Tibial nerve (tissue), 4 donors: Measurements from ENCODE around the gene CLSTN1. TPM values are rescaled to one million over a fixed set of nuclear protein-coding genes. Genes with fewer than 3 reads are reported as not detected.
A peak's percentile ranks its signal among the peaks of the same experiment; 100 is the strongest.

ENCODE experiments used
- DNase-seq, 2 donors: peaks; one replicate each; pipeline ENCODE4 v3.0.0-alpha.2; 2019; ENCODE audit warnings: low spot score in 2 of 2
- H3K27ac ChIP-seq, 4 donors: fragments of 200-600 bp; sonication (generic) in 3 of 4; one replicate each; pipeline ENCODE4 v1.5.1; 2017 to 2019; ENCODE audit warnings: mild to moderate bottlenecking in 1 of 4
- H3K27me3 ChIP-seq, 2 donors: fragments of 200-600 bp; sonication (generic) in 1 of 2; one replicate each; pipeline versions ENCODE4 v1.5.1 to v1.6.0; 2017 to 2019
- H3K36me3 ChIP-seq, 3 donors: fragments of 200-600 bp; sonication (generic); one replicate each; pipeline ENCODE4 v1.5.1; 2018 to 2019
- H3K4me1 ChIP-seq, 4 donors: fragments of 200-600 bp; sonication (generic) in 3 of 4; one replicate each; pipeline ENCODE4 v1.5.1; 2017 to 2019
- H3K4me3 ChIP-seq, 4 donors: fragments of 200-600 bp; sonication (generic) in 3 of 4; one replicate each; pipeline ENCODE4 v1.5.1; 2017 to 2019; ENCODE audit warnings: mild to moderate bottlenecking in 1 of 4, moderate library complexity in 1 of 4
- H3K9me3 ChIP-seq, 4 donors: fragments of 200-600 bp; sonication (generic) in 3 of 4; one replicate each; pipeline ENCODE4 v1.5.1; 2017 to 2019
- EP300 ChIP-seq, 2 donors: sonication (generic); formaldehyde crosslinking; IDR thresholded peaks; one replicate each; pipeline ENCODE4 v1.6.1; 2017; ENCODE audit warnings: antibody characterized with exemption in 2 of 2, mild to moderate bottlenecking in 1 of 2
- POLR2A ChIP-seq, 2 donors: fragments of 450-650 bp; IDR thresholded peaks; one replicate each; pipeline ENCODE4 v1.6.1; 2017; ENCODE audit warnings: antibody characterized with exemption in 2 of 2, mild to moderate bottlenecking in 2 of 2, moderate library complexity in 2 of 2
- WGBS, 2 donors: methylation state at CpG; one replicate each; pipeline ENCODE4 v1.1.5; 2018; 5-methylcytosine and 5-hydroxymethylcytosine counted together
- total RNA-seq, 4 donors: library from RNA; depleted of rRNA; stranded (reverse); fragments of >200 nt; gene quantifications; one replicate each; pipeline ENCODE4 v1.1.0, GENCODE V29; 2016
- TF ChIP-seq, protein P1 (sequence below), 5 experiments: fragments of 200-600 bp in 3 of 5; fragments of 450-650 bp in 2 of 5; sonication (generic) in 3 of 5; IDR thresholded peaks; one replicate each; pipeline ENCODE4 v1.5.1; 2016 to 2019; ENCODE audit warnings: antibody characterized with exemption in 5 of 5, mild to moderate bottlenecking in 3 of 5, moderate library complexity in 2 of 5

CLSTN1 gene
- total RNA-seq, 4 donors from 2014 or later = 60.9 to 90.6 (median 72.5) TPM

DNA sequence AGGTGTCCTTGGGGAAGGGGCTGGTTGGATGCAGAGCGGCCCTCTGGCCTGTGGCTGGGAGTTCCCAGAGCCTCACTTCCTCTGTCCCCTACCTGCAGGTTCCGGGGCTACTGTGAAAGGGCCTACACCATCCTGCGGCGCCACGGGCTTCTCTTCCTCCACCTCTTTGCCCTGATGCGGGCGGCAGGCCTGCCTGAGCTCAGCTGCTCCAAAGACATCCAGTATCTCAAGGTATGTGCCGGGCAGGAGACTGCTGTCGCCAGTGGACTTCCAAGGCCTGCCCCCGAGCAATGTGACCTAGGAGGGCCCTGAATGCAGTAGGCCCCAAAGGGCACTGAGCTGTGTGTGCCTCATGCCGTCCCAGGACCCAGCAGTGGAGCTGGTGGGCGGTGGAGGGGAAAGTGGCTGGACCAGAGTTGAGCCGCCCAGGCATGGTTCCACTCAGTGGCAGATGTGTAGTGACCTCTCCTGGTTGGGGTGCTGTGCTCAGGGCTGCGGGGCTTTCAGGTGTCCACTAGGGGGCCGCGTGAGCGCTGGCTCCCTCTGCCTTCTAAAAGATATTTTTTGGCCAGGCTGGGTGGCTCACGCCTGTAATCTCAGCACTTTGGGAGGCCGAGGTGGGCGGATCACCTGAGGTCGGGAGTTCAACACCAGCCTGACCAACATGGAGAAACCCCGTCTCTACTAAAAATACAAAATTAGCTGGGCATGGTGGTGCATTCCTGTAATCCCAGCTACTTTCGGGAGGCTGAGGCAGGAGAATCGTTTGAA is 98.9 kb downstream of the CLSTN1 start:
- peaks cover 0 to 100% (median 36%) of the 10 kb centered on the region in 3 donors for H3K36me3 ChIP-seq
- no peak for TF ChIP-seq EP300 (IDR thresholded peaks at IDR 0.05)
- TF ChIP-seq, protein P1, sequence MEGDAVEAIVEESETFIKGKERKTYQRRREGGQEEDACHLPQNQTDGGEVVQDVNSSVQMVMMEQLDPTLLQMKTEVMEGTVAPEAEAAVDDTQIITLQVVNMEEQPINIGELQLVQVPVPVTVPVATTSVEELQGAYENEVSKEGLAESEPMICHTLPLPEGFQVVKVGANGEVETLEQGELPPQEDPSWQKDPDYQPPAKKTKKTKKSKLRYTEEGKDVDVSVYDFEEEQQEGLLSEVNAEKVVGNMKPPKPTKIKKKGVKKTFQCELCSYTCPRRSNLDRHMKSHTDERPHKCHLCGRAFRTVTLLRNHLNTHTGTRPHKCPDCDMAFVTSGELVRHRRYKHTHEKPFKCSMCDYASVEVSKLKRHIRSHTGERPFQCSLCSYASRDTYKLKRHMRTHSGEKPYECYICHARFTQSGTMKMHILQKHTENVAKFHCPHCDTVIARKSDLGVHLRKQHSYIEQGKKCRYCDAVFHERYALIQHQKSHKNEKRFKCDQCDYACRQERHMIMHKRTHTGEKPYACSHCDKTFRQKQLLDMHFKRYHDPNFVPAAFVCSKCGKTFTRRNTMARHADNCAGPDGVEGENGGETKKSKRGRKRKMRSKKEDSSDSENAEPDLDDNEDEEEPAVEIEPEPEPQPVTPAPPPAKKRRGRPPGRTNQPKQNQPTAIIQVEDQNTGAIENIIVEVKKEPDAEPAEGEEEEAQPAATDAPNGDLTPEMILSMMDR (IDR thresholded peaks at IDR 0.05) = peak; percentile 50 to 81 (median 70)

DNA sequence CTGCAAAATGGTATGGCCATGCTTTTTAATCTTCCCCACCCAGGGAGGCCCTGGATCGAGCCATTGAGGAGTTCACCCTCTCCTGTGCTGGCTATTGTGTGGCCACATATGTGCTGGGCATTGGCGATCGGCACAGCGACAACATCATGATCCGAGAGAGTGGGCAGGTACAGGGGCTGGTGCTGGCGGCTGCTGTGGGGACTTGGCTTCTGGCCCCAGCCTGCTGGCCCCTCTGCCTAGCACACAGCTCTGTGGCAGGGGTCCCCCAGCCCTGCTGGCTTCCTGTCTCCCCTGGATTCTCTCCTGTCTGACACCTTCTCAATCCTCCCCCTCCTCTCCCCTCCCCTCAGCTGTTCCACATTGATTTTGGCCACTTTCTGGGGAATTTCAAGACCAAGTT is 99.8 kb downstream of the CLSTN1 start:
- TF ChIP-seq EP300 (IDR thresholded peaks at IDR 0.05) = no peak
- TF ChIP-seq, protein P1 (IDR thresholded peaks at IDR 0.05) = no peak
- TF ChIP-seq POLR2A (IDR thresholded peaks at IDR 0.05) = no peak
- 98 to 100% methylated on average over 6 of the region's 6 CpGs for WGBS, 2 donors
- Histone ChIP-seq H3K9me3 (peaks cover 0 to 12% (median 0%) of the 10 kb centered on the region in 4 donors), H3K27ac (no peak overlapping the region), H3K27me3 (no peaks in the 10 kb centered on the region), H3K4me3 (no peak overlapping the region), H3K4me1 (peaks cover 0 to 6% (median under 1%) of the 10 kb centered on the region in 4 donors), H3K36me3 (peaks cover 0 to 98% (median 32%) of the 10 kb centered on the region in 3 donors)
- no peak for DNase-seq

More for the DNA sequence above, 98.9 kb downstream of the CLSTN1 start:
- Histone ChIP-seq H3K4me3 (no peak overlapping the region), H3K27ac (no peak overlapping the region), H3K9me3 (peaks cover 0 to 12% (median 0%) of the 10 kb centered on the region in 4 donors), H3K4me1 (no peaks in the 10 kb centered on the region), H3K27me3 (no peaks in the 10 kb centered on the region)
- peak in 1 of 2 donors; percentile 23 for DNase-seq
- 71 to 76% methylated on average over 20 to 21 of the region's 24 CpGs for WGBS, 2 donors

DNA sequence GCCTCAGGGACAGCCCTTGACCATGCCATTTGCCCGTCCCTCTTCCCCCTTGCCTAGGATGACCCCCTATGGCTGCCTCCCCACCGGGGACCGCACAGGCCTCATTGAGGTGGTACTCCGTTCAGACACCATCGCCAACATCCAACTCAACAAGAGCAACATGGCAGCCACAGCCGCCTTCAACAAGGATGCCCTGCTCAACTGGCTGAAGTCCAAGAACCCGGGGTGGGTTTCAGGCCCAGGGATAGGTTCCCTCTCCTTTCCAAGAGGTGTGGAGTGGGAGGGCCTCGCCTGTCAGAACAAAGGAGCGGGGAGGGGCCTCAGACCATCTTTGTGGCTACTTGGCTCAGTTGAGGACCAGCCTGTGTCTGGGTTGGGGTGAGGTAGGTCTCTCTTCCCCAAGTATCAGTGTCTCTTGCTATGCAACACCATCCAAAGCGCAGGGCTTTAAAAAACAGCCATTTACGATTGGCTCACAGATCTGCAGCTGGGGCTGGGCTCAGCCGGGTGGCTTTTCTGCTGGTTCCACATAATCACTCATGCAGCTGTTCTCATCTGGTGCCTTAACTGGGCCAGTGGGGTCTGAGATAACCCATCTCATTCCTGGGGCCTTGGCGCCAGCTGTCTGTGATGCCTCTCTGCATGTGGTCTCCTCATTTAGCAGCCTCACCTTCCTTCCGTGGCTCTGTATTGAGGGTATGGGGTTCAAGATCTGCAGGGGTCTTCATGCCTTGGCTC is 100.5 kb downstream of the CLSTN1 start:
- H3K4me3 ChIP-seq = no peak overlapping the region
- H3K36me3 ChIP-seq = peaks cover 0 to 98% (median 36%) of the 10 kb centered on the region in 3 donors
- H3K27ac ChIP-seq = no peak overlapping the region
- H3K9me3 ChIP-seq = peaks cover 0 to 12% (median 0%) of the 10 kb centered on the region in 4 donors
- no peak for TF ChIP-seq POLR2A (IDR thresholded peaks at IDR 0.05)
- no peak for TF ChIP-seq EP300 (IDR thresholded peaks at IDR 0.05)
- TF ChIP-seq, protein P1 (IDR thresholded peaks at IDR 0.05) = no peak
- WGBS, 2 donors = 98% methylated on average over 14 of the region's 14 CpGs
- no peaks in the 10 kb centered on the region for H3K27me3 ChIP-seq
- no peak for DNase-seq
- H3K4me1 ChIP-seq = peaks cover 0 to 13% (median 3%) of the 10 kb centered on the region in 4 donors

DNA sequence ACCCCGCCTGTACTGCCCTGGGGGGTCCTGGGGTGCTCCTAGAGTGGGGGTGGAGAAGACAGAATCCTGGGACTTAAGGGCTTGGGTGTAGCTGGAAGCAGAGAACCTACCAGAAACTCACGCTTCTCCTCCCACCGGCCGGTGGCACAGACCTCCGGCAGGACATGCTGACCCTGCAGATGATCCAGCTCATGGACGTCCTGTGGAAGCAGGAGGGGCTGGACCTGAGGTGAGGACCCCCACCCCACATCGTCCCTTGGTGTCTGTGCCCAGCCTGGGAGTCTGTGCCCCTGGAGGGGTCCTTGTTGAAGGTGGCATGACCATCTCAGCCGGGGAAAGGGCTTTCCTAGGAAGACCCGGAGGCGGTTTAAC is 101.4 kb downstream of the CLSTN1 start:
- Histone ChIP-seq H3K9me3 (peaks cover 0 to 12% (median 0%) of the 10 kb centered on the region in 4 donors), H3K27ac (no peak overlapping the region), H3K4me1 (peaks cover 0 to 18% (median 4%) of the 10 kb centered on the region in 4 donors), H3K36me3 (peaks cover 0 to 91% (median 32%) of the 10 kb centered on the region in 3 donors), H3K27me3 (no peaks in the 10 kb centered on the region), H3K4me3 (no peak overlapping the region)
- DNase-seq = no peak
- WGBS, 2 donors = 86 to 96% methylated on average over 8 to 10 of the region's 10 CpGs
- TF ChIP-seq, protein P1 (IDR thresholded peaks at IDR 0.05) = no peak
- TF ChIP-seq EP300 (IDR thresholded peaks at IDR 0.05) (no peak), POLR2A (IDR thresholded peaks at IDR 0.05) (no peak)
